HFFc6 (cell line): ENCODE data around the gene EML6. TPM values are rescaled to one million over a fixed set of nuclear protein-coding genes. Genes with fewer than 3 reads are reported as not detected.
A peak's percentile ranks its signal among the peaks of the same experiment; 100 is the strongest.

Experiments used
- DNase-seq: peaks from one replicate; pipeline ENCODE4 v3.0.0-alpha.2; 2018
- H3K27ac Mint-ChIP-seq: 2 replicates; pipeline ENCODE4 v1.8.0; 2020; ENCODE audit warnings: mild to moderate bottlenecking, mixed read lengths
- H3K27me3 Mint-ChIP-seq: 2 replicates; pipeline ENCODE4 v1.8.0; 2021; ENCODE audit warnings: mild to moderate bottlenecking, moderate library complexity, mixed read lengths; ENCODE audit not compliant: insufficient read depth
- H3K36me3 Mint-ChIP-seq: 2 replicates; pipeline ENCODE4 v1.8.0; 2021; ENCODE audit warnings: low read depth, mixed read lengths
- H3K4me1 Mint-ChIP-seq: 2 replicates; pipeline ENCODE4 v1.8.0; 2020; ENCODE audit warnings: low read depth, mixed read lengths
- H3K4me3 Mint-ChIP-seq: 2 replicates; pipeline ENCODE4 v1.8.0; 2020; ENCODE audit warnings: mild to moderate bottlenecking, moderate library complexity, mixed read lengths
- H3K9me3 Mint-ChIP-seq: 2 replicates; pipeline ENCODE4 v1.8.0; 2020; ENCODE audit warnings: mild to moderate bottlenecking, mixed read lengths
- total RNA-seq, 6 experiments: library from RNA; stranded (reverse); fragmentation: NEBNext Ultra II Directional; extraction: Animal tissue kit (Norgen Biotek cat#: 25700); gene quantifications; 2 replicates in 1 of 6; 3 replicates in 5 of 6; pipeline ENCODE4 v1.2.3, GENCODE V29; 2021
- TF ChIP-seq, protein P1 (sequence below): fragments of 200-600 bp; sonication (generic); IDR thresholded peaks from 2 replicates; pipeline ENCODE4 v1.5.0; 2021; ENCODE audit warnings: antibody characterized with exemption, mild to moderate bottlenecking

EML6 gene
- total RNA-seq, 6 experiments from 2014 or later = 0.05 to 0.37 (median 0.25) TPM

DNA sequence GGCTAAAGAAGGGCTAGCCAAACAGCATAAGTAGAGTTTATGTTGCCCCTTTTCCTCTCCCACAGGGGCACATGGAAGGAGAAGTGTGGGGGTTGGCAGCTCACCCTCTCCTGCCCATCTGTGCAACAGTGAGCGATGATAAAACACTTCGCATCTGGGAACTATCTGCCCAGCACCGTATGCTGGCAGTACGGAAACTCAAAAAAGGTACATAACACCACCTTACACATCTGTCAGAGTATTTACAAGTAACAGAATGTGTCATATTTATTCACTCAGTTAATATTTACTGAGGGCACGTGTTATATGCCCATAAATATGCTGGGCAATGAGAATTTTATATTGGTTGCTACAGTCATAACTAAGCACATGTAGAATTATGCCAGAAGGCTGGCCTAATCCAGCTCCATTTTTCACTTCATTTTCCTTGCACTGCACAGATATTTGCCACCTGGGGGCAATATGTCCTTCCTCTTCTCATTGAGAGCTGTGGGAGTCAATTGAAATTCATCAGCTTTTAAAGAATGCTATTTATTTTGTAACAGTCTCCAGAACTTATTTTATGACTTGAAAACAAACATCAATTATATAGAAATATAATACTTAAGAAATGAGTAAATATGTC, 176.2 kb downstream of the EML6 start:
- Mint-ChIP-seq H3K4me1 (peaks cover 30% of the 10 kb centered on the region), H3K27ac (no peak overlapping the region), H3K9me3 (peaks cover 12% of the 10 kb centered on the region), H3K36me3 (peaks cover 7% of the 10 kb centered on the region; the same call in 1 of the 2 replicates), H3K4me3 (no peak overlapping the region), H3K27me3 (peaks cover 8% of the 10 kb centered on the region; the same call in 1 of the 2 replicates)
- TF ChIP-seq, protein P1, sequence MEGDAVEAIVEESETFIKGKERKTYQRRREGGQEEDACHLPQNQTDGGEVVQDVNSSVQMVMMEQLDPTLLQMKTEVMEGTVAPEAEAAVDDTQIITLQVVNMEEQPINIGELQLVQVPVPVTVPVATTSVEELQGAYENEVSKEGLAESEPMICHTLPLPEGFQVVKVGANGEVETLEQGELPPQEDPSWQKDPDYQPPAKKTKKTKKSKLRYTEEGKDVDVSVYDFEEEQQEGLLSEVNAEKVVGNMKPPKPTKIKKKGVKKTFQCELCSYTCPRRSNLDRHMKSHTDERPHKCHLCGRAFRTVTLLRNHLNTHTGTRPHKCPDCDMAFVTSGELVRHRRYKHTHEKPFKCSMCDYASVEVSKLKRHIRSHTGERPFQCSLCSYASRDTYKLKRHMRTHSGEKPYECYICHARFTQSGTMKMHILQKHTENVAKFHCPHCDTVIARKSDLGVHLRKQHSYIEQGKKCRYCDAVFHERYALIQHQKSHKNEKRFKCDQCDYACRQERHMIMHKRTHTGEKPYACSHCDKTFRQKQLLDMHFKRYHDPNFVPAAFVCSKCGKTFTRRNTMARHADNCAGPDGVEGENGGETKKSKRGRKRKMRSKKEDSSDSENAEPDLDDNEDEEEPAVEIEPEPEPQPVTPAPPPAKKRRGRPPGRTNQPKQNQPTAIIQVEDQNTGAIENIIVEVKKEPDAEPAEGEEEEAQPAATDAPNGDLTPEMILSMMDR = peak; percentile 81
- peak; percentile 72 for DNase-seq

DNA sequence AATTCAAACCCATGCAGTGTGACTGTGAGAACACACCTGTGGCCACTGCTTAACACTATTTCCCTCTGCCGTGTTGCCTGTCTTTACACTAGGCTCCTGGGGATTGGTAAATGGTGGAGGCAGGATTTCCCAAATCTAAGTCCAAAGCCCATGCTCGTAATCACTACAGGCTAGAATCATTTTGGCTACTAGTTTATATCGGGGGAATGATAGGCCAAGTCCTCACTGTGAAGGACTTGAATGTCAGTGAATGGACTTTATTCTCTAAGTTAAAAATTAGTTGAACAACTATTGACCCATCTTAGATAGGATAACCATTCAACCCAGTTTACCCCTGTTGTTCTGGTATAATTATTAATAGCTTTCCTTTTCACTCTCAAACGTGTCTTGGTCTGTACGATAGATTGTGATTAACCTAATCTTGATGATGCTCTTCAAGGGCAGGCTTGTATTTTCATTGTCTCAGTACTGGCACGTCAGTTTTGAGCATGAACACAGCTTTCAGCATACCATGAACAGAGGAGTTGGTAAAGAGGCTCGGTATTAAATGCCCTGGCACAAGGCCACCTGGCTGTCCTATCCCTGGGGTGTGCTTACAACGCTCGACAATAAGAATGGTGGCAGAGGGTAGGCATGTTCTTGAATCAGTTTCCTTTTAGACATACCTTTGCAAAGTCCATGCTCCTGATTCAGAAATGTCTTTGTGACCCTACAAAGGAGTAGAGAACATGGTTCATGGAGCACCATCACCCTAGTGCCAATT, 177.9 kb downstream of the EML6 start:
- no peak for DNase-seq
- H3K9me3 Mint-ChIP-seq = no peaks in the 10 kb centered on the region
- peaks cover 47% of the 10 kb centered on the region for H3K4me1 Mint-ChIP-seq
- no peak overlapping the region for H3K4me3 Mint-ChIP-seq
- H3K36me3 Mint-ChIP-seq = no peaks in the 10 kb centered on the region; the same call in 1 of the 2 replicates
- no peak overlapping the region for H3K27ac Mint-ChIP-seq
- TF ChIP-seq, protein P1 = no peak
- peaks cover 6% of the 10 kb centered on the region; the same call in 1 of the 2 replicates for H3K27me3 Mint-ChIP-seq

DNA sequence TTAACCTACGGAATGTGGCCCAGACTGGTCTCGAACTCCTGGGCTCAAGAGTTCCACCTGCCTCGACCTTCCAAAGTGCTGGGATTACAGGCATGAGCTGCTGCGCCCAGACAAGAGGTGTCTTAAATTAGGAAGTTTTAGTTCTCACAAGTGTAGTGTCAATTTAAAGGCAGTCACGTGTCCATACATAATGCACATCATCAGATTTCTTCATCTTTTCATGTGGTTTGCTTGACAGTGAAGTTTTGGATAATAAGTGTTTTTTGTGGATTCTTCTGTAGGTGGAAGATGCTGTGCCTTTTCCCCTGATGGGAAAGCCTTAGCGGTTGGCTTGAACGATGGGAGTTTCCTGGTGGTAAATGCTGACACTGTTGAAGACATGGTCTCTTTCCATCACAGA, 179.3 kb downstream of the EML6 start:
- Mint-ChIP-seq H3K36me3 (no peaks in the 10 kb centered on the region; the same call in 1 of the 2 replicates), H3K4me3 (peak overlapping the region; percentile 50; the same call in 1 of the 2 replicates), H3K9me3 (no peaks in the 10 kb centered on the region), H3K27me3 (no peaks in the 10 kb centered on the region), H3K4me1 (peaks cover 61% of the 10 kb centered on the region), H3K27ac (peak overlapping the region; percentile 63)
- TF ChIP-seq, protein P1 = no peak
- no peak for DNase-seq

DNA sequence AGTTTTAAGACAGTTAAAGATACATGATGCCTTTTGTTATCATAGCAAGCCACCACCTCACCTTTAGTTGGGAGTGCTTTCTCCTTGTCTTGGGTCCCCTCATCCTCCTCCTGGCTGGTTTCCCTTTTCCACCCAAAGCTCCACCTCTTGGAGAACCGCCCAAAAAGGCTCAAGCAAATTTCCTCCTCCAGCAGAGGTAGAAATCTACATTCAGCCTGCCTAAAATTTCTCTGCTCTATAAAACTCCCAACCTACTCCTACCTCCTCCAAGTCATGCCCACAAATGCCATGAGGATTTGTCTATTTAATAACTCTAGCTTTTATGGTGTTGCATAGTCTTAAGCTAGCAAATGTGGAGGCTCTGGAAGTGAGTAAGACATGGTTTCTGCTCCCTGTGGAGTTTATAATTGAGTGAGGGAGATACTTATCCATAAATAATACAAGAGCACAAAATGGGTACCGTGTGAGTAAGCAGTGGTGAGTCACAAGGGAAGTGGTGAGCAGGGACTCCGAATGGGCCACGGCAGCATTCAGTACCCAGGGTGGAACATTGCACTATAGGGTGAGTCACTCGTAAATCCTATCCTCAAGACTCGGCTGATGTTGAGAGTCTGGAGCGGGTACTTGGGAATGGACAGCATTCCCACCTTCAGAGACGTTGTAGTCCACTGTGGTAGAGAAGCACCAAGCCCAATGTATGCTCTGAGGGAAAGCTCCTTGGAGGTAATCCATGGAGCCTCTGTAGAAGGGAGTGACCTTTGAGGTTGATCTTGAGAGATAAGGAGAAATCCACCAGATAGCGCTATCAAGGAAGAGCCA, 180.5 kb downstream of the EML6 start:
- Mint-ChIP-seq H3K36me3 (no peaks in the 10 kb centered on the region; the same call in 1 of the 2 replicates), H3K27ac (peak overlapping the region; percentile 88), H3K9me3 (no peaks in the 10 kb centered on the region), H3K4me1 (peaks cover 73% of the 10 kb centered on the region), H3K4me3 (peak overlapping the region; percentile 84), H3K27me3 (no peaks in the 10 kb centered on the region)
- peak; percentile 99 for DNase-seq
- TF ChIP-seq, protein P1 = no peak

DNA sequence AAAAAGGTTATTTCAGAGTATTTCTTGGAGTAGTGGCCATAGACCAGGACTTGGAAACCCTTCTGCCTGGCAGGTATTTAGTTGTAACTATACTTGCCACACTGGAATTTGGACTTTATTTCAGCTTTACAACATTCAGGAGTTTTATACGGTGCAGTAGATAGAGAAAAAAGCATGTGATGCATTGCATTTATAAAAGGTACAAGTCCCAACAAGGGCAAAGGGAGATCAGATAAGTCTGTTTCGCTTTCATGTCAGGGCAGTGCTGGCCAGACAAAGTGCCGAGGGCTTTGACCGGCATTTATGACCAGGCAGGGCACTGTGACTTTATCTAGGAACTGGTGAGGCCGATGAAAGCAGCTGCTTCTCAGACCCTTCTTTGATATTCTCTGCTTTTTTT, 181.4 kb downstream of the EML6 start:
- Mint-ChIP-seq H3K27ac (peak overlapping the region; percentile 88), H3K4me3 (peak overlapping the region; percentile 75; the same call in 1 of the 2 replicates)

More for the DNA sequence above, 181.4 kb downstream of the EML6 start:
- no peaks in the 10 kb centered on the region for H3K27me3 Mint-ChIP-seq
- no peak for DNase-seq
- no peaks in the 10 kb centered on the region; the same call in 1 of the 2 replicates for H3K36me3 Mint-ChIP-seq
- H3K9me3 Mint-ChIP-seq = no peaks in the 10 kb centered on the region
- TF ChIP-seq, protein P1 = no peak
- H3K4me1 Mint-ChIP-seq = peaks cover 80% of the 10 kb centered on the region
